GM12878 (cell line): ENCODE results near the gene PIP5K1A. TPM values are rescaled to one million over a fixed set of nuclear protein-coding genes. Genes with fewer than 3 reads are reported as not detected.

Experiments used
- ATAC-seq: fragments of 200-7000 bp; cut with Tn5 transposase; 3 replicates; pipeline ENCODE4 v1.9.1; 2020; ENCODE audit warnings: mild to moderate bottlenecking, moderate library complexity
- BruUV-seq: library from RNA; stranded (reverse); fragments of 400-500 nt; replicated peaks from 2 replicates; lab custom pipeline; 2021; lab: Mats Ljungman, UMichigan
- CTCF ChIA-PET: fragments of 300-600 bp; sonication (Branson Sonifier 250); formaldehyde crosslinking; extraction: SDS; loops from one replicate; lab custom pipeline; 2021; ENCODE audit warnings: inconsistent platforms; lab: Yijun Ruan, JAX
- POLR2A ChIA-PET: fragments of 350-600 bp; formaldehyde crosslinking; extraction: SDS; loops from one replicate; lab custom pipeline; 2021; ENCODE audit warnings: inconsistent platforms; lab: Charles Lee
- RAD21 ChIA-PET: fragments of 300-600 bp; sonication (Branson Sonifier 250); formaldehyde crosslinking; loops from one replicate; lab custom pipeline; 2023; ENCODE audit warnings: antibody characterized with exemption; ENCODE audit not compliant: unreplicated experiment; lab: Charles Lee
- SMC1A ChIA-PET: fragments of 300-600 bp; sonication (Branson Sonifier 250); formaldehyde crosslinking; loops from one replicate; lab custom pipeline; 2023; ENCODE audit not compliant: unreplicated experiment, uncharacterized antibody; lab: Charles Lee
- DNase-seq: peaks from one replicate; pipeline ENCODE4 v3.0.0-alpha.2; 2011; ENCODE audit warnings: low read depth, low spot score
- FAIRE-seq: peaks from 3 replicates; lab custom pipeline; 2011; peaks lifted over from hg19 to GRCh38; lab: Jason Lieb, UNC
- H2AFZ ChIP-seq: 2 replicates; pipeline ENCODE4 v1.6.0; 2011; ENCODE audit warnings: low read depth, low read length, control low read depth; ENCODE audit not compliant: control insufficient read depth
- H3K27ac ChIP-seq: 2 replicates; pipeline ENCODE4 v1.5.1; 2011; ENCODE audit warnings: control low read depth; ENCODE audit not compliant: control insufficient read depth, insufficient read depth
- H3K27me3 ChIP-seq, 2 experiments: replicated peaks in 1 of 2; 2 replicates each; pipeline versions ENCODE4 v1.6.0 to v1.6.1; 2011; ENCODE audit warnings: low read length in 1 of 2; ENCODE audit not compliant: control insufficient read depth in 2 of 2, insufficient read depth in 2 of 2
- H3K36me3 ChIP-seq, 2 experiments: 2 replicates each; pipeline ENCODE4 v1.5.1; 2011; ENCODE audit warnings: low read length in 1 of 2; ENCODE audit not compliant: control insufficient read depth in 2 of 2, insufficient read depth in 2 of 2
- H3K4me1 ChIP-seq: 2 replicates; pipeline ENCODE4 v1.6.1; 2011; ENCODE audit warnings: mild to moderate bottlenecking, low read length, moderate library complexity, mixed read lengths; ENCODE audit not compliant: control insufficient read depth, insufficient read depth
- H3K4me2 ChIP-seq: 2 replicates; pipeline ENCODE4 v1.6.0; 2011; ENCODE audit warnings: control low read depth; ENCODE audit not compliant: control insufficient read depth, insufficient read depth
- H3K4me3 ChIP-seq: fragments of 200-600 bp; sonication (generic); 2 replicates; pipeline ENCODE4 v1.5.1; 2016
- H3K79me2 ChIP-seq: 2 replicates; pipeline ENCODE4 v1.6.0; 2011; ENCODE audit warnings: low read length; ENCODE audit not compliant: control insufficient read depth, insufficient read depth
- H3K9ac ChIP-seq: 2 replicates; pipeline ENCODE4 v1.8.0; 2011; ENCODE audit warnings: low read length, control low read depth, mixed read lengths; ENCODE audit not compliant: control insufficient read depth, insufficient read depth
- H3K9me3 ChIP-seq: replicated peaks from 3 replicates; pipeline ENCODE4 v1.5.1; 2011; ENCODE audit warnings: mild to moderate bottlenecking, low read length; ENCODE audit not compliant: control insufficient read depth, insufficient read depth
- H4K20me1 ChIP-seq: 2 replicates; pipeline ENCODE4 v1.6.0; 2011; ENCODE audit not compliant: control insufficient read depth, insufficient read depth
- CHD4 ChIP-seq: fragments of 200-600 bp; sonication (generic); IDR thresholded peaks from 2 replicates; pipeline ENCODE4 v1.6.1; 2016; ENCODE audit warnings: mild to moderate bottlenecking
- CREB1 ChIP-seq: IDR thresholded peaks from 2 replicates; pipeline ENCODE4 v1.6.1; 2012; ENCODE audit warnings: low read depth, mild to moderate bottlenecking, inconsistent platforms
- EZH2 ChIP-seq: IDR thresholded peaks from 2 replicates; pipeline ENCODE4 v1.6.1; 2012; ENCODE audit warnings: low read depth, mild to moderate bottlenecking, control low read depth, inconsistent platforms, low read length, borderline replicate concordance; ENCODE audit not compliant: control insufficient read depth
- FOS ChIP-seq: IDR thresholded peaks from 3 replicates; pipeline ENCODE4 v1.6.1; 2011; ENCODE audit warnings: borderline replicate concordance; ENCODE audit not compliant: insufficient read length; ENCODE audit errors: extremely low read depth
- GABPA ChIP-seq: IDR thresholded peaks from 2 replicates; pipeline ENCODE4 v1.6.1; 2014; ENCODE audit warnings: antibody characterized with exemption, low read depth, mild to moderate bottlenecking, inconsistent platforms
- GATAD2B ChIP-seq: fragments of 450-650 bp; conservative IDR thresholded peaks from 2 replicates; pipeline ENCODE4 v1.6.1; 2017; ENCODE audit warnings: low read depth, mild to moderate bottlenecking, moderate library complexity
- HDAC2 ChIP-seq: fragments of 200-600 bp; sonication (generic); IDR thresholded peaks from 2 replicates; pipeline ENCODE4 v1.6.1; 2017
- JUNB ChIP-seq: IDR thresholded peaks from 2 replicates; pipeline ENCODE4 v1.6.1; 2016; ENCODE audit warnings: antibody characterized with exemption, mild to moderate bottlenecking
- MTA2 ChIP-seq: fragments of 450-650 bp; IDR thresholded peaks from 2 replicates; pipeline ENCODE4 v1.6.1; 2016; ENCODE audit warnings: low read depth, mild to moderate bottlenecking, moderate library complexity
- NFXL1 ChIP-seq: fragments of 450-650 bp; IDR thresholded peaks from 2 replicates; pipeline ENCODE4 v1.6.1; 2017; ENCODE audit warnings: antibody characterized with exemption, mild to moderate bottlenecking, borderline replicate concordance
- NR2F1 ChIP-seq: fragments of 450-650 bp; conservative IDR thresholded peaks from 2 replicates; pipeline ENCODE4 v1.6.1; 2017; ENCODE audit warnings: mild to moderate bottlenecking
- PAX5 ChIP-seq: IDR thresholded peaks from 2 replicates; pipeline ENCODE4 v1.6.1; 2011; ENCODE audit warnings: low read depth, low read length, borderline replicate concordance
- RELA ChIP-seq: fragments of 450-650 bp; IDR thresholded peaks from 2 replicates; pipeline ENCODE4 v1.8.0; 2014; ENCODE audit warnings: borderline replicate concordance; ENCODE audit not compliant: partially characterized antibody
- SMAD1 ChIP-seq: fragments of 450-650 bp; IDR thresholded peaks from 2 replicates; pipeline ENCODE4 v1.6.1; 2018; ENCODE audit warnings: mild to moderate bottlenecking, low read depth; ENCODE audit not compliant: partially characterized antibody
- SREBF1 ChIP-seq: IDR thresholded peaks from 2 replicates; pipeline ENCODE4 v1.6.1; 2012; ENCODE audit warnings: mild to moderate bottlenecking, low read length
- TCF7 ChIP-seq: IDR thresholded peaks from 2 replicates; pipeline ENCODE4 v1.6.1; 2014; ENCODE audit warnings: antibody characterized with exemption, borderline replicate concordance
- ZNF274 ChIP-seq: IDR thresholded peaks from one replicate; pipeline ENCODE4 v1.8.0; 2011; ENCODE audit not compliant: insufficient read length, insufficient read depth
- ZNF622 ChIP-seq: fragments of 450-650 bp; IDR thresholded peaks from 2 replicates; pipeline ENCODE4 v1.6.1; 2017; ENCODE audit warnings: mild to moderate bottlenecking, inconsistent platforms
- WGBS: methylation state at CpG from one replicate; pipeline ENCODE4 v1.1.6; 2016; ENCODE audit warnings: low lambda C conversion rate; ENCODE audit not compliant: insufficient replicate concordance, insufficient coverage; ENCODE audit errors: missing lambda C conversion rate; 5-methylcytosine and 5-hydroxymethylcytosine counted together
- in situ Hi-C: fragments of 300-500 bp; cut with MboI; formaldehyde crosslinking; loops from 9 replicates; pipeline ENCODE4 v1.14.3; 2018; ENCODE audit warnings: mixed read lengths
- intact Hi-C: fragments of 100-400 bp; cut with micrococcal nuclease; formaldehyde crosslinking; loops from one replicate; pipeline ENCODE4 v1.14.2; 2022; ENCODE audit not compliant: unreplicated experiment
- polyA plus RNA-seq, 11 experiments: library from polyadenylated mRNA; depleted of rRNA in 4 of 11; unstranded in 6 of 11; stranded (reverse) in 5 of 11; fragments of >200 nt; fragmentation: Nextera tagmentation in 4 of 11; fragmentation: Illumina TruSeq in 1 of 11; extraction: Ambion mirVana in 4 of 11; extraction: Trizol in 1 of 11; gene quantifications; 1 replicate in 1 of 11; 2 replicates in 10 of 11; pipeline versions ENCODE4 v1.2.1 to v1.2.3, GENCODE V29; 2011 to 2016; ENCODE audit warnings: inconsistent platforms in 2 of 11, missing spikeins in 2 of 11, low read depth in 1 of 11
- total RNA-seq, 4 experiments: library from RNA; depleted of rRNA in 3 of 4; stranded (reverse); fragments of >200 nt in 3 of 4; fragmentation: Illumina TruSeq in 1 of 4; extraction: Trizol in 1 of 4; gene quantifications; 2 replicates each; pipeline versions ENCODE4 v1.2.1 to v1.2.3, GENCODE V29; 2013 to 2021
- TF ChIP-seq, protein P1 (sequence below): IDR thresholded peaks from 2 replicates; pipeline ENCODE4 v1.6.1; 2012; ENCODE audit warnings: low read depth, low read length, improper control_type of control experiment
- TF ChIP-seq, protein P2 (sequence below): IDR thresholded peaks from 2 replicates; pipeline ENCODE4 v1.6.1; 2012; ENCODE audit warnings: low read depth, low read length, improper control_type of control experiment

The PIP5K1A gene
- total and polyA plus RNA-seq, 10 of the 15 experiments (the other 5 are each of a cell fraction or from before 2014, with no cell fraction given), result 4.5 to 114 (median 51.5) TPM

DNA sequence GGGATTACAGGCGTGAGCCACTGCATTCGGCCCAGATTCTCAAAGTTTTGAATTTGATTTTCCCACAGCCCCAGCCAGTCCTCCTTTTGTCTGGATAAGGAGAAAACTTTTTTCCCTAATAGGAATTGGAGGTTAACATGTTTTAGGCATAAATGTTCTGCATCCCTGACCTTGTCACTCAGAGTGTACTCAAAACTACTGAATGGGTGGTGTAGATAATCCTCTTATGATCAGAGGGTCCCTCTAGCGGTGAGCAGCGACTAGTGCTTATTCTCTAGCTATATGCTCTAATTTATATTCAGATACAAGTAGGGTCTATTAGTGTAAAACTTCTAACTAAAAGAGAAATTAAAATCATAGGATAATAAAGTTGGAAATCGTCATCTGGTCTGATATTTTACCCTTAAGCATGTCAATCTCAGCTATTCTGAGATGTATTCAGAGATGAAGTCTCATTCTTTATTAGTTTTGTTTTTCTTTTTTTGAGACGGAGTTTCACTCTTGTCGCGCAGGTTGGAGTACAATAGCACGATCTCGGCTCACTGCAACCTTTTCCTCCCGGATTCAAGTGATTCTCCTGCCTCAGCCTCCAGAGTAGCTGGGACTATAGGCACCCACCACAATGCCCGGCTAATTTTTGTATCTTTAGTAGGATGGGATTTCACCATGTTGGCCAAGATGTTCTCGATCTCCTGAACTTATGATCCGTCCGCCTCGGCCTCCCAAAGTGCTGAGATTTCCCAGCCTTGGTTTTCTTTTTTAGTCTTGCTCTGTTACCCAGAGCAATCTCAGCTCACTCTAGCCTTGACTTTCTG, 53.5 kb downstream of the PIP5K1A start (continued):
- TF ChIP-seq PAX5, result peak; percentile 99

DNA sequence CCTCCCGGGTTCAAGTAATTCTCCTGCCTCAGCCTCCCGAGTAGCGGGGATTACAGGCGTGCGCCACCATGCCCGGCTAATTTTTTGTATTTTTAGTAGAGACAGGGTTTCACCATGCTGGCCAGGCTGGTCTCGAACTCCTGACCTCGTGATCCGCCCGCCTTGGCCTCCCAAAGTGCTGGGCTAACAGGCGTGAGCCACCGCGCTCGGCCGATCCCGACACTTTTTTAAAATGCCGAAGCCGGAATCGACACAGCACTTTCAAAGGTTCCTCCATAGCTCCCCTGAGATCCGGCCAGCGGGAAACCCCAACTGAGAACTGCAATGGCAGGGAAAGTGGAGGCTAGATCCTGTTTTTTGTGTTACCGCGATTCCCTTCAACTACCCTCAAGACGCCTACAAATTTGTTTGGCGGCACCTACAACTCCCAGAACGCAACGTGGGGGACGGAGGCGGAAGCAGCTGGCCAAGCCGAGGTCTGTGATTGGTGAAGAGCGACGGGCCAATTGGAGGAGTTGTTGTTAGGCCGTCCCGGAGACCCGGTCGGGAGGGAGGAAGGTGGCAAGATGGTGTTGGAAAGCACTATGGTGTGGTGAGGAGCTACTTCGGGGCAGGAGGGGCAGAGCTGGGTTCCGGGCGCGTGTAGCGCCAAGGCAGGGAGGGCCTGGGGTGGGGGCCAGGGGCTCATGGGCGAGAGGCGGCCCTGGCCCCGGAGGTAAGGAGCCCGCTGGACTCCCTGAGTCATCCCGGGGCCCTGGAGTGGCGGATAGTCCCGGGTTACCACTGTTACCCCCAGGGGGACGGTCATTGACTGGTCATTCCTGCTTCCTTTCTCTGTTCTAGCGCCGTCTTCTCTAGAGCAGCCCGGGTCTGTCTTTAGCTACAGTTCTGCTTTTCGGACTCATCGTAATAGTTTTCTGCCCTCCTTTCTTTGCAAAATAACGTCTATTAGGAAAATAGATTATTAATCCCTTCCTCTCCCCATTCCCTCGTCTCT, 56.2 kb downstream of the PIP5K1A start, which contains the start of gene PSMD4:
Gene PSMD4, plus strand, starts transcription at position 518 of the 997 bp plus-strand sequence. Its CDS starts 49 bp downstream, at position 567.
- no TSS peak for BruUV-seq
- Histone ChIP-seq H3K4me1 (peaks cover 2% of the 10 kb centered on the region; the same call in 1 of the 2 replicates), H3K27me3 (no peaks in the 10 kb centered on the region), H3K79me2 (peaks cover 39% of the 10 kb centered on the region), H3K36me3 (peaks cover 0 to 6% of the 10 kb centered on the region in 2 experiments; a peak in 2 of 4 replicates), H2AFZ (peak within 1 kb of the TSS; percentile 96), H3K4me3 (peak within 1 kb of the TSS; percentile 81), H3K4me2 (peak within 1 kb of the TSS; percentile 79), H3K9me3 (no peaks in the 10 kb centered on the region), H3K27ac (peak within 1 kb of the TSS; percentile 87), H3K9ac (peak within 1 kb of the TSS; percentile 91), H4K20me1 (no peaks in the 10 kb centered on the region)
- in situ Hi-C loops (no loop called here), intact Hi-C loops (loop anchor here (1.0 kb wide), 1 partner anchor 27 kb away; no protein-coding TSS in a partner anchor)
- ChIA-PET CTCF (interaction anchor here (0.5 to 5.8 kb wide), 12 partner anchors 27 to 188 kb away, joined by 3 to 70 read pairs (median 3); partner anchors contain the start of gene PSMB4), POLR2A (interaction anchor here (0.5 to 4.6 kb wide), 10 partner anchors 21 to 535 kb away, joined by 3 to 32 read pairs (median 6); partner anchors contain the start of genes PSMB4, VPS72 and ZNF687), RAD21 (interaction anchor here (0.6 to 1.8 kb wide), 12 partner anchors 17 to 197 kb away, joined by 3 to 10 read pairs (median 4); partner anchors contain the start of genes PI4KB, TNFAIP8L2, VPS72 and ZNF687), SMC1A (interaction anchor here (0.8 to 1.7 kb wide), 12 partner anchors 23 to 190 kb away, joined by 3 to 8 read pairs (median 4); partner anchors contain the start of genes PI4KB and TNFAIP8L2)
- ATAC-seq, result peak; percentile 95
- WGBS, result 17% methylated on average over 47 of the region's 56 CpGs
- peak; percentile 97 for FAIRE-seq
- DNase-seq, result peak; percentile 96
- TF ChIP-seq SREBF1 (no peak), SMAD1 (no peak), ZNF622 (no peak), FOS (peak; percentile 76), JUNB (no peak), CHD4 (no peak), HDAC2 (no peak), NFXL1 (no peak), TCF7 (no peak), RELA (no peak), EZH2 (no peak), CREB1 (peak; percentile 77), GABPA (peak; percentile 88), GATAD2B (peak; percentile 70), NR2F1 (no peak), MTA2 (no peak), ZNF274 (no peak)
- TF ChIP-seq, protein P1, sequence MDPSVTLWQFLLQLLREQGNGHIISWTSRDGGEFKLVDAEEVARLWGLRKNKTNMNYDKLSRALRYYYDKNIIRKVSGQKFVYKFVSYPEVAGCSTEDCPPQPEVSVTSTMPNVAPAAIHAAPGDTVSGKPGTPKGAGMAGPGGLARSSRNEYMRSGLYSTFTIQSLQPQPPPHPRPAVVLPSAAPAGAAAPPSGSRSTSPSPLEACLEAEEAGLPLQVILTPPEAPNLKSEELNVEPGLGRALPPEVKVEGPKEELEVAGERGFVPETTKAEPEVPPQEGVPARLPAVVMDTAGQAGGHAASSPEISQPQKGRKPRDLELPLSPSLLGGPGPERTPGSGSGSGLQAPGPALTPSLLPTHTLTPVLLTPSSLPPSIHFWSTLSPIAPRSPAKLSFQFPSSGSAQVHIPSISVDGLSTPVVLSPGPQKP, result peak; percentile 64; the same call in 1 of the 2 replicates
- TF ChIP-seq, protein P2, sequence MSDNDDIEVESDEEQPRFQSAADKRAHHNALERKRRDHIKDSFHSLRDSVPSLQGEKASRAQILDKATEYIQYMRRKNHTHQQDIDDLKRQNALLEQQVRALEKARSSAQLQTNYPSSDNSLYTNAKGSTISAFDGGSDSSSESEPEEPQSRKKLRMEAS, result peak; percentile 77
